Vagina (tissue), 2 donors: ENCODE data around the gene IRF6. TPM values are rescaled to one million over a fixed set of nuclear protein-coding genes. Genes with fewer than 3 reads are reported as not detected.

Experiments
- DNase-seq, 2 donors: peaks; one replicate each; pipeline ENCODE4 v3.0.0-alpha.2; 2017; ENCODE audit errors: extremely low spot score in 2 of 2
- H3K27ac ChIP-seq: fragments of 200-600 bp; sonication (generic); one replicate; pipeline ENCODE4 v1.5.1; 2019
- H3K27me3 ChIP-seq: fragments of 200-600 bp; sonication (generic); one replicate; pipeline ENCODE4 v1.5.1; 2019
- H3K36me3 ChIP-seq, 2 donors: fragments of 200-600 bp; sonication (generic); one replicate each; pipeline ENCODE4 v1.5.1; 2017 to 2019
- H3K4me1 ChIP-seq: fragments of 200-600 bp; sonication (generic); one replicate; pipeline ENCODE4 v1.5.1; 2019
- H3K4me3 ChIP-seq, 2 donors: fragments of 200-600 bp; sonication (generic); 1 replicate in 1 of 2; 2 replicates in 1 of 2; pipeline ENCODE4 v1.5.1; 2016 to 2019
- H3K9me3 ChIP-seq: fragments of 200-600 bp; sonication (generic); one replicate; pipeline ENCODE4 v1.5.1; 2019
- POLR2A ChIP-seq, 2 donors: fragments of 450-650 bp; IDR thresholded peaks; one replicate each; pipeline ENCODE4 v1.6.1; 2017; ENCODE audit warnings: antibody characterized with exemption in 2 of 2, mild to moderate bottlenecking in 2 of 2, moderate library complexity in 2 of 2
- POLR2AphosphoS5 ChIP-seq, 2 donors: sonication (generic); formaldehyde crosslinking; IDR thresholded peaks; one replicate each; pipeline ENCODE4 v1.9.0; 2017; ENCODE audit warnings: antibody characterized with exemption in 2 of 2, mild to moderate bottlenecking in 2 of 2, low read depth in 1 of 2; ENCODE audit not compliant: insufficient read depth in 1 of 2
- intact Hi-C: fragments of 100-400 bp; cut with DNase I; formaldehyde crosslinking; loops from one replicate; pipeline ENCODE4 v1.15.1; 2023
- total RNA-seq: library from RNA; depleted of rRNA; stranded (reverse); fragments of >200 nt; gene quantifications from one replicate; pipeline ENCODE4 v1.2.3, GENCODE V29; 2016
- TF ChIP-seq, protein P1 (sequence below), 3 experiments: fragments of 450-650 bp in 2 of 3; fragments of 200-600 bp in 1 of 3; sonication (generic) in 1 of 3; IDR thresholded peaks; one replicate each; pipeline ENCODE4 v1.5.1; 2017 to 2019; ENCODE audit warnings: antibody characterized with exemption in 3 of 3, mild to moderate bottlenecking in 2 of 3, moderate library complexity in 2 of 3

Gene IRF6
- total RNA-seq, 1 donor from 2014 or later = 83.5 TPM

DNA sequence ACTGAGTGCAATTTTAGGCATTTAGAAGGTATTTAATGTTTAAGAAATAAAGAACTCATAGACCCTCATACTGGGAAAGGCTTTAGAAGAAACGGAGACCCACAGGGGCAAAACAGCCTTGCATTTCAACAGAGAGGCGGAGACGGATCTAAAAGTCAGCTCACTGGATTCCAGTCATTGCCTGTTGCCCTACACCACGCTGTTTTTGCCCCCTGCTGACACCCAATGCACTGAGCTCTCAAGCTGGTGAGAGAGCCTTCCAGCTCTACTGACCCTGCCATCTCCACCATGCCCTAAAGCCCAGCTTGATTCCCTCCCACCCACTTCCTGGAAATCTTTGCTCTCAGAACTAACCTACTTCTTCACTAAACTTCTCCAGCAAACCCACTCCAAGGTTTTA, 57.3 kb downstream of the IRF6 start:
- intact Hi-C loops = loop anchor here (10.0 kb wide), 1 partner anchor 54 kb away; no protein-coding TSS in a partner anchor
- TF ChIP-seq POLR2A (IDR thresholded peaks at IDR 0.05) (no peak), POLR2AphosphoS5 (IDR thresholded peaks at IDR 0.05; ENCODE audit: insufficient read depth in 1 of 2, low read depth in 1 of 2) (no peak)
- H3K4me3 ChIP-seq = no peak overlapping the region
- H3K4me1 ChIP-seq = no peaks in the 10 kb centered on the region
- no peaks in the 10 kb centered on the region for H3K36me3 ChIP-seq
- no peak overlapping the region for H3K27ac ChIP-seq
- no peak for DNase-seq
- H3K9me3 ChIP-seq = no peaks in the 10 kb centered on the region
- no peaks in the 10 kb centered on the region for H3K27me3 ChIP-seq

DNA sequence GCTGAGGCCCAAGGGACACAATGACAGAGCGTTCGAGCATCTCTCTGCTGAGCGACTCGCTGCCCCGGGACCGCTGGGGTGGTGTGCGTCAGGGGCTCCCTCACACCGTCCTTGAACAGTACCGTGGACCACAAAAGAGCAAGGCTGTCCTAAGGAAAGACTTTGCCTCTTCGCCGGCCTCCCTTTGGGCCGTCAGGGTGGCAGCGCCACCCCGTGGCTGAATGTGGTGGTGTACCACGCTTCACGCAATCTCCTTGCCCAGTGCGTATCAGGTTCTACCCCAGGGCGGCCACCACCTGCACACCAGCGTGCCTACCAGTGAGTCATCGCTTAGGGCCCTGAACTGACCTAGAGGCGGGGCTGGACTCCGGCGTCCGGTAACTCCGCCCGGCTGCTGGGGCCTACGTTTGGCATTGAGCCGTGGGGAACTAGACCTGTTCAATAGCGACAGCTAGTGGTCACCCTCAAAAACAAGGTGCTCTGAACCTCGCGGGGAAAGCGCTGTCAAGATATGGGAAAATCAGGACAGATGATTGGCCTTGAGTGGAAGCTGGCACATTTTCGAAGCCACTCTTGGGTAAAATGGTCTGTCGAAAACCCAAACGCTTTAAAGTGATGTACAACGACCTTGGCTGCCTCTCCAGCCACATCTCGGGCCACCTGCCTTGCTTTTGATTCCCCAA, 58.2 kb downstream of the IRF6 start:
- H3K36me3 ChIP-seq = no peaks in the 10 kb centered on the region
- H3K27me3 ChIP-seq = no peaks in the 10 kb centered on the region
- intact Hi-C loops = loop anchor here (10.0 kb wide), 1 partner anchor 53 kb away; no protein-coding TSS in a partner anchor
- H3K4me1 ChIP-seq = peaks cover 6% of the 10 kb centered on the region
- no peak for DNase-seq
- H3K9me3 ChIP-seq = no peaks in the 10 kb centered on the region
- peak overlapping the region in 1 of 2 donors; percentile 36 for H3K4me3 ChIP-seq
- TF ChIP-seq POLR2A (IDR thresholded peaks at IDR 0.05) = no peak
- TF ChIP-seq, protein P1, sequence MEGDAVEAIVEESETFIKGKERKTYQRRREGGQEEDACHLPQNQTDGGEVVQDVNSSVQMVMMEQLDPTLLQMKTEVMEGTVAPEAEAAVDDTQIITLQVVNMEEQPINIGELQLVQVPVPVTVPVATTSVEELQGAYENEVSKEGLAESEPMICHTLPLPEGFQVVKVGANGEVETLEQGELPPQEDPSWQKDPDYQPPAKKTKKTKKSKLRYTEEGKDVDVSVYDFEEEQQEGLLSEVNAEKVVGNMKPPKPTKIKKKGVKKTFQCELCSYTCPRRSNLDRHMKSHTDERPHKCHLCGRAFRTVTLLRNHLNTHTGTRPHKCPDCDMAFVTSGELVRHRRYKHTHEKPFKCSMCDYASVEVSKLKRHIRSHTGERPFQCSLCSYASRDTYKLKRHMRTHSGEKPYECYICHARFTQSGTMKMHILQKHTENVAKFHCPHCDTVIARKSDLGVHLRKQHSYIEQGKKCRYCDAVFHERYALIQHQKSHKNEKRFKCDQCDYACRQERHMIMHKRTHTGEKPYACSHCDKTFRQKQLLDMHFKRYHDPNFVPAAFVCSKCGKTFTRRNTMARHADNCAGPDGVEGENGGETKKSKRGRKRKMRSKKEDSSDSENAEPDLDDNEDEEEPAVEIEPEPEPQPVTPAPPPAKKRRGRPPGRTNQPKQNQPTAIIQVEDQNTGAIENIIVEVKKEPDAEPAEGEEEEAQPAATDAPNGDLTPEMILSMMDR (IDR thresholded peaks at IDR 0.05) = peak; percentile 71 to 96 (median 81)
- peak; percentile 76 to 81 for TF ChIP-seq POLR2AphosphoS5 (IDR thresholded peaks at IDR 0.05; ENCODE audit: insufficient read depth in 1 of 2, low read depth in 1 of 2)
- peak overlapping the region; percentile 33 for H3K27ac ChIP-seq

DNA sequence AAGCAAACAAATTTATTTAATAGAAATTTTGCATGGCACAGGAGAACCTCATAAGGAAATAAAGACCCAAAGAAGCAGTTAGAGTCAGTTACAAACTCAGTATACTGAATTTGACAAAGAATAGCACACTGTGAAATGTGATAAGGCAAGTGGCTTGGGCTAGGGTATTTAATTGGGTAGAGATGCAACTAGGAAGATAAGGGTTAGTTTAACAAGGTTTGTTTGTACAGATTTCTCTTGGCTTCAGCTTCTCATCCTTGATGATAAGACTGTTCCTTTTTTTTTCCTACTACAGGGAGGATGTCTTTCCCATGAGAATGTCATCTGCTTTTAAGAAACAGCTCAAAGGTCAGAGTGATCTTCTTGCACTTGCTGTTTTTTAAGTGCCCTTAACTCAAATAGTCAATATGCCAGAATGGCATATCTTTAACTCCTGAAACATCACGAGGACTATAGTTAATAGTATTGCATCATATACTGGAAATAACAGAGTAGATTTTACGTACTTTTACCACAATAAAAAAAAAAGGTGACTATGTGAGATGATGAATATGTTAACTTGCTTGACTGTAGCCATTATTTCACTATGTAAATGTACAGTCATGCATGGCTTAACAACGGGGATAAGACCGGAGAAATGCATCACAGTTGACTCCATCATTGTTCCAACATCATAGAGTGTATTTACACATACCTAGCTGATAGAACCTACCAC, 59.3 kb downstream of the IRF6 start:
- TF ChIP-seq POLR2AphosphoS5 (IDR thresholded peaks at IDR 0.05; ENCODE audit: insufficient read depth in 1 of 2, low read depth in 1 of 2) = no peak
- TF ChIP-seq, protein P1 (IDR thresholded peaks at IDR 0.05) = no peak
- no peak for TF ChIP-seq POLR2A (IDR thresholded peaks at IDR 0.05)
- Histone ChIP-seq H3K9me3 (no peaks in the 10 kb centered on the region), H3K4me3 (no peak overlapping the region), H3K27ac (no peak overlapping the region), H3K36me3 (no peaks in the 10 kb centered on the region), H3K4me1 (peaks cover 17% of the 10 kb centered on the region), H3K27me3 (no peaks in the 10 kb centered on the region)
- no peak for DNase-seq
- intact Hi-C loops = loop anchor here (10.0 kb wide), 1 partner anchor 52 kb away; no protein-coding TSS in a partner anchor

DNA sequence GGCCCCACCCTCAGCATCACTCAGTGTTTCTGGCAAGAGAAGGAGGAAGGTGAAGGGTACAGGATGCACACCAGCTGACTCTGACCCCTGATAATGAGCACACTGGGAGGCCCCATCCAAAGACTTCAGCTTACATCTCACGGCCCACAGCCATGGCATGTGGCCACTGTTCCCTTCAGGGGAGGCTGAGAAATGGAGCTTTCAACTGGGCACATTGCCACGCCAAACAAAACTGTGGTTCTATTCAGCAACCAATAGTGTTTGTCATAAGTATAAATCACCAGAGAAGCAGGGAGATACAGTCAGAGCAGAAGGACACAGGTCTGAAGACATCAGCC, 62.8 kb downstream of the IRF6 start:
- no peak for TF ChIP-seq POLR2A (IDR thresholded peaks at IDR 0.05)
- no peak for TF ChIP-seq POLR2AphosphoS5 (IDR thresholded peaks at IDR 0.05; ENCODE audit: insufficient read depth in 1 of 2, low read depth in 1 of 2)
- TF ChIP-seq, protein P1 (IDR thresholded peaks at IDR 0.05) = no peak
- Histone ChIP-seq H3K4me1 (peaks cover 17% of the 10 kb centered on the region), H3K36me3 (no peaks in the 10 kb centered on the region), H3K9me3 (no peaks in the 10 kb centered on the region), H3K27ac (peak overlapping the region; percentile 13), H3K27me3 (no peaks in the 10 kb centered on the region), H3K4me3 (no peak overlapping the region)
- intact Hi-C loops = loop anchor here (10.0 kb wide), 1 partner anchor 48 kb away; no protein-coding TSS in a partner anchor
- DNase-seq = no peak

DNA sequence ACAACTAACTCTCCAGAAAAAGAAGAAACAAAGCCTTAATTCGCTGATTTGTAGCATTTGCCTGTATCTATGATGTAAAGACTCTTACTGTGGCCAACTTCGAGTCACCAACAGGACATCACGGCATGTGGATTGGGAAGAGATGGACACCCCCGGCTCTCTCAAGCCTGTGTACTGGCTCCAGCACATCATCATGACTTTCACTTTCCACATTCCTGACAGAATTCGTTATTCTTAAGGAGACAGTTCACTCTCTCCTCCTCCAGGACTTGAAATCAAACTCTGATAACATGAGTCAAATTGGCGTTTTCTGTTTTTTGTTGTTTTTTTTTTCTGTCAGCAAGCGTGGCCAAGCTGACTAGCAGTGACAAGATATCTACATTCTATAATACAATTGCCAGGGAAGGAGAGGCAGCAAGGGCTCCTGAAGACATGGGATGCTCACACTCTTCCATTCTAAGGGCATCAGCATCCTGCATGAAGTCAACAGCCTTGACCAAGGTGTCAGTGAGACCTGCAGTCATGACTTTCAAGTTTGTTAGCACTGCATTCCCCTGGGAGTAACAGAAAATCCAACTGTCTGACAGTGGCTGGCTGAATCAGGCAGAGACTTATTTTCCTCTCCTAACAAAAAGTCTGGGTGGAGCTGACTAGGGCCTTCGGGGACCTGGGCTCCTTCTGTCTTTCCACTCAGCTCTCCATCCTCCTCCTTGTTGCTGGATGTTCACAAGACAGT, 63.4 kb downstream of the IRF6 start:
- no peak for TF ChIP-seq POLR2A (IDR thresholded peaks at IDR 0.05)
- no peak for TF ChIP-seq POLR2AphosphoS5 (IDR thresholded peaks at IDR 0.05; ENCODE audit: insufficient read depth in 1 of 2, low read depth in 1 of 2)
- TF ChIP-seq, protein P1 (IDR thresholded peaks at IDR 0.05) = no peak
- no peak for DNase-seq
- peak overlapping the region; percentile 13 for H3K27ac ChIP-seq
- intact Hi-C loops = loop anchor here (10.0 kb wide), 1 partner anchor 48 kb away; no protein-coding TSS in a partner anchor
- H3K4me1 ChIP-seq = peaks cover 17% of the 10 kb centered on the region
- no peaks in the 10 kb centered on the region for H3K36me3 ChIP-seq
- no peaks in the 10 kb centered on the region for H3K27me3 ChIP-seq
- H3K4me3 ChIP-seq = no peak overlapping the region
- no peaks in the 10 kb centered on the region for H3K9me3 ChIP-seq
